Ascending aorta (tissue), 2 donors: ENCODE measurements around the gene SEMA5B. TPM values are rescaled to one million over a fixed set of nuclear protein-coding genes. Genes with fewer than 3 reads are reported as not detected.

Experiments used
- DNase-seq, 2 donors: peaks; one replicate each; pipeline ENCODE4 v3.0.0-alpha.2; 2019; ENCODE audit warnings: low spot score in 2 of 2
- H3K27ac ChIP-seq, 2 donors: fragments of 200-600 bp; sonication (generic); one replicate each; pipeline ENCODE4 v1.5.1; 2016 to 2017; ENCODE audit warnings: mild to moderate bottlenecking in 1 of 2
- H3K27me3 ChIP-seq: fragments of 200-600 bp; sonication (generic); one replicate; pipeline ENCODE4 v1.5.1; 2017
- H3K36me3 ChIP-seq, 2 donors: fragments of 200-600 bp; sonication (generic); one replicate each; pipeline ENCODE4 v1.5.1; 2016
- H3K4me1 ChIP-seq, 2 donors: fragments of 200-600 bp; sonication (generic); one replicate each; pipeline ENCODE4 v1.5.1; 2016 to 2017; ENCODE audit warnings: mild to moderate bottlenecking in 1 of 2
- H3K4me3 ChIP-seq, 2 donors: fragments of 200-600 bp; sonication (generic); one replicate each; pipeline ENCODE4 v1.5.1; 2016 to 2017; ENCODE audit warnings: mild to moderate bottlenecking in 1 of 2
- H3K9me3 ChIP-seq, 2 donors: fragments of 200-600 bp; sonication (generic); one replicate each; pipeline ENCODE4 v1.5.1; 2016
- CTCF ChIP-seq, 3 experiments: fragments of 200-600 bp in 2 of 3; fragments of 450-650 bp in 1 of 3; sonication (generic) in 2 of 3; IDR thresholded peaks; one replicate each; pipeline ENCODE4 v1.5.1; 2016 to 2019; ENCODE audit warnings: antibody characterized with exemption in 3 of 3, mild to moderate bottlenecking in 1 of 3, moderate library complexity in 1 of 3
- intact Hi-C: fragments of 100-400 bp; cut with DNase I; formaldehyde crosslinking; loops from one replicate; pipeline ENCODE4 v1.15.1; 2023
- total RNA-seq: library from RNA; depleted of rRNA; stranded (reverse); fragments of >200 nt; gene quantifications from one replicate; pipeline ENCODE4 v1.1.0, GENCODE V29; 2016

The SEMA5B gene
- total RNA-seq, 1 donor from 2014 or later = 0.85 TPM

GRCh38 chr3:122944671-122945161 lies 82.8 kb downstream of the SEMA5B start:
- no peak for DNase-seq
- Histone ChIP-seq H3K27ac (no peak overlapping the region), H3K27me3 (no peaks in the 10 kb centered on the region)

GRCh38 chr3:122943828-122944190 lies 83.8 kb downstream of the SEMA5B start:
- TF ChIP-seq CTCF (IDR thresholded peaks at IDR 0.05) = no peak
- Histone ChIP-seq H3K4me3 (no peak overlapping the region), H3K4me1 (peaks cover 0 to 12% of the 10 kb centered on the region in 2 donors), H3K27me3 (no peaks in the 10 kb centered on the region), H3K36me3 (no peaks in the 10 kb centered on the region), H3K9me3 (no peaks in the 10 kb centered on the region), H3K27ac (no peak overlapping the region)
- intact Hi-C loops = loop anchor here (1.0 to 5.0 kb wide), 5 partner anchors 38 to 615 kb away; partner anchors contain the start of gene SEC22A
- no peak for DNase-seq

More at GRCh38 chr3:122944671-122945161, 82.8 kb downstream of the SEMA5B start:
- TF ChIP-seq CTCF (IDR thresholded peaks at IDR 0.05) = no peak
- Histone ChIP-seq H3K4me3 (no peak overlapping the region), H3K9me3 (no peaks in the 10 kb centered on the region), H3K4me1 (peaks cover 0 to 12% of the 10 kb centered on the region in 2 donors), H3K36me3 (no peaks in the 10 kb centered on the region)
- intact Hi-C loops = loop anchor here (5.0 kb wide), 2 partner anchors 38 to 258 kb away; partner anchors contain the start of gene SEC22A

GRCh38 chr3:122942937-122943827 lies 84.4 kb downstream of the SEMA5B start:
- no peaks in the 10 kb centered on the region for H3K9me3 ChIP-seq
- no peaks in the 10 kb centered on the region for H3K36me3 ChIP-seq
- H3K27ac ChIP-seq = no peak overlapping the region
- no peaks in the 10 kb centered on the region for H3K27me3 ChIP-seq
- H3K4me3 ChIP-seq = no peak overlapping the region
- TF ChIP-seq CTCF (IDR thresholded peaks at IDR 0.05) = peak; percentile 86 to 98 (median 96)
- intact Hi-C loops = loop anchor here (1.0 to 5.0 kb wide), 5 partner anchors 39 to 616 kb away; partner anchors contain the start of gene SEC22A
- DNase-seq = peak in 1 of 2 donors; percentile 88
- peaks cover 0 to 12% of the 10 kb centered on the region in 2 donors for H3K4me1 ChIP-seq

GRCh38 chr3:122942239-122942638 lies 85.3 kb downstream of the SEMA5B start:
- no peak for DNase-seq
- H3K4me1 ChIP-seq = peaks cover 0 to 7% of the 10 kb centered on the region in 2 donors
- H3K4me3 ChIP-seq = no peak overlapping the region
- no peak for TF ChIP-seq CTCF (IDR thresholded peaks at IDR 0.05)
- no peak overlapping the region for H3K27ac ChIP-seq
- no peaks in the 10 kb centered on the region for H3K27me3 ChIP-seq
- H3K36me3 ChIP-seq = no peaks in the 10 kb centered on the region
- intact Hi-C loops = loop anchor here (2.0 to 5.0 kb wide), 3 partner anchors 40 to 617 kb away; partner anchors contain the start of gene SEC22A
- H3K9me3 ChIP-seq = no peaks in the 10 kb centered on the region

- DNase-seq = no peak
- Histone ChIP-seq H3K9me3 (no peaks in the 10 kb centered on the region), H3K36me3 (no peaks in the 10 kb centered on the region), H3K27me3 (no peaks in the 10 kb centered on the region), H3K4me3 (no peak overlapping the region), H3K27ac (no peak overlapping the region), H3K4me1 (peaks cover 0 to 6% of the 10 kb centered on the region in 2 donors)
- TF ChIP-seq CTCF (IDR thresholded peaks at IDR 0.05) = no peak
- intact Hi-C loops = loop anchor here (2.0 to 5.0 kb wide), 3 partner anchors 41 to 617 kb away; partner anchors contain the start of gene SEC22A
Measured at GRCh38 chr3:122941228-122942206, 86.0 kb downstream of the SEMA5B start.
